ENCODE results near the gene APOO. TPM values are rescaled to one million over a fixed set of nuclear protein-coding genes. Genes with fewer than 3 reads are reported as not detected.

The APOO gene
- total and polyA plus RNA-seq, 2 experiments from 2014 or later: 32.8 to 72.4 TPM

DNA sequence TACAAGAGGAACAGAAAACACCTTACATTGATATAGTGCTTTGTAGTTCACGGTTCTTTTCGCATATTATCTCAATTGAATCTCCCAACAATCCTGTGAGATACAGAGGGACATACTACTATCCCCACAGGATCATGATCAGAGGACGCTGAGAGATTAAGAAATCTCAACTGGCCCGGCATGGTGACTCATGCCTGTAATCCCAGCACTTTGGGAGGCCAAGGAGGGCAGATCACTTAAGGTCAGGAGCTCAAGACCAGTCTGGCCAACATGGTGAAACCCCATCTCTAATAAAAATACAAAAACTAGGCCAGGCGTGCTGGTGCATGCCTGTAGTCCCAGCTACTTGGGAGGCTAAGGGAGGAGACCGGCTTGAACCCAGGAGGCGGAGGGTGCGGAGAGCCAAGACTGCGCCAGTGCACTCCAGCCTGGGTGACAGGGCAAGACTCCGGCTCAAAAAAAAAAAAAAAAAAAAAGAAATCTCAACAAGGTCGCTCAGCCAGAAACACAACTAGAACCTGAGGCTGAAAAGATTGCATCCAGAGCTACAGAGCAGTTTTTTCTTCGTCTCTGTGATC, 7.4 kb downstream of the APOO start:
- H3K9me3 Mint-ChIP-seq: no peaks in the 10 kb centered on the region
- TF ChIP-seq EZH2phosphoT487 (IDR thresholded peaks at IDR 0.05; ENCODE audit: unreplicated experiment) (no peak), REST (IDR thresholded peaks at IDR 0.05; ENCODE audit: unreplicated experiment) (no peak), ZNF462 (CRISPR knock-in tag; IDR thresholded peaks at IDR 0.05) (no peak), ZNF331 (CRISPR knock-in tag; IDR thresholded peaks at IDR 0.05; ENCODE audit: low read depth) (no peak), STAT1 (IDR thresholded peaks at IDR 0.05; ENCODE audit: unreplicated experiment) (no peak), EZH2 (IDR thresholded peaks at IDR 0.05; ENCODE audit: low read depth, unreplicated experiment) (no peak), ZNF114 (CRISPR knock-in tag; IDR thresholded peaks at IDR 0.05) (no peak), JUNB (IDR thresholded peaks at IDR 0.05; ENCODE audit: unreplicated experiment) (no peak), ETS1 (IDR thresholded peaks at IDR 0.05) (no peak), NANOG (IDR thresholded peaks at IDR 0.05; ENCODE audit: borderline replicate concordance) (no peak), CTCF (conservative IDR thresholded peaks at IDR 0.05; ENCODE audit: low read depth in 2 of 2) (no peak), CREB1 (CRISPR knock-in tag; IDR thresholded peaks at IDR 0.05; ENCODE audit: low read depth) (no peak), POLR2AphosphoS5 (IDR thresholded peaks at IDR 0.05; ENCODE audit: low read depth) (no peak)
- no peaks in the 10 kb centered on the region for H3K36me3 ChIP-seq (ENCODE audit: insufficient read depth)
- no peak overlapping the region for H3K4me2 ChIP-seq
- no peaks in the 10 kb centered on the region for H3K9me2 ChIP-seq (ENCODE audit: insufficient read depth)
- H3K4me3 ChIP-seq: no peak overlapping the region
- no peak overlapping the region for H3K27ac ChIP-seq (ENCODE audit: low read depth)
- DNase-seq (ENCODE audit: low spot score) (no peak), ATAC-seq (no peak)
- no peaks in the 10 kb centered on the region for H3K27me3 Mint-ChIP-seq (ENCODE audit: insufficient read depth, low read depth, poor library complexity)
- peaks cover 39% of the 10 kb centered on the region for H3K79me2 ChIP-seq (replicated peaks; ENCODE audit: insufficient read depth)
- H3K27me3 ChIP-seq (ENCODE audit: insufficient read depth): no peaks in the 10 kb centered on the region
- 0 out of 3 replicates have a peak, but pooled peaks cover 3% of the 10 kb centered on the region for H3K36me3 Mint-ChIP-seq (ENCODE audit: low read depth)
- no peak overlapping the region for H3K4me3 Mint-ChIP-seq
- no peak overlapping the region for H2AFZ ChIP-seq
- H3F3A ChIP-seq (replicated peaks; ENCODE audit: low read depth): no peaks in the 10 kb centered on the region
- H3K4me1 Mint-ChIP-seq: peaks cover 18% of the 10 kb centered on the region; the same call in 2 of the 3 replicates
- no peaks in the 10 kb centered on the region for H4K20me1 ChIP-seq (replicated peaks; ENCODE audit: insufficient read depth)
- H3K27ac Mint-ChIP-seq: peak overlapping the region; percentile 77; the same call in 1 of the 2 replicates
- H3K4me1 ChIP-seq (ENCODE audit: insufficient read depth): peaks cover 19% of the 10 kb centered on the region
